Subcutaneous adipose tissue (tissue), 4 donors: ENCODE data around the gene CHAT. TPM values are rescaled to one million over a fixed set of nuclear protein-coding genes. Genes with fewer than 3 reads are reported as not detected.

Source experiments
- CTCF ChIP-seq: fragments of 450-650 bp; IDR thresholded peaks from one replicate; pipeline ENCODE4 v1.5.1; 2016; ENCODE audit warnings: low read depth, mild to moderate bottlenecking, control low read depth, antibody characterized with exemption, moderate library complexity
- total RNA-seq, 4 donors: library from RNA; depleted of rRNA; stranded (reverse); fragments of >200 nt; gene quantifications; one replicate each; pipeline ENCODE4 v1.1.0, GENCODE V29; 2016

The CHAT gene
- not detected for total RNA-seq

GRCh38 chr10:49613882-49614241 is at the start of gene CHAT:
Gene CHAT (plus strand): TSS chr10:49614037. CDS start chr10:49614190, 153 bp downstream.
- TF ChIP-seq CTCF: no peak

GRCh38 chr10:49564461-49565009 is 49.3 kb upstream of the CHAT start:
- no peak for TF ChIP-seq CTCF

GRCh38 chr10:49567810-49568209 is 46.0 kb upstream of the CHAT start:
- TF ChIP-seq CTCF: no peak

- no peak for TF ChIP-seq CTCF
Observed at GRCh38 chr10:49568235-49568634, 45.6 kb upstream of the CHAT start.

- no peak for TF ChIP-seq CTCF
Observed at GRCh38 chr10:49569031-49569631, 44.7 kb upstream of the CHAT start.

GRCh38 chr10:49571388-49571787 is 42.4 kb upstream of the CHAT start:
- TF ChIP-seq CTCF: no peak

- no peak for TF ChIP-seq CTCF
Observed at GRCh38 chr10:49572594-49573114, 41.2 kb upstream of the CHAT start.
